ENCODE results near the gene SYNDIG1L. TPM values are rescaled to one million over a fixed set of nuclear protein-coding genes. Genes with fewer than 3 reads are reported as not detected.

The SYNDIG1L gene
- total and polyA plus RNA-seq, 2 donors from 2014 or later: 0.13 to 0.47 TPM

DNA sequence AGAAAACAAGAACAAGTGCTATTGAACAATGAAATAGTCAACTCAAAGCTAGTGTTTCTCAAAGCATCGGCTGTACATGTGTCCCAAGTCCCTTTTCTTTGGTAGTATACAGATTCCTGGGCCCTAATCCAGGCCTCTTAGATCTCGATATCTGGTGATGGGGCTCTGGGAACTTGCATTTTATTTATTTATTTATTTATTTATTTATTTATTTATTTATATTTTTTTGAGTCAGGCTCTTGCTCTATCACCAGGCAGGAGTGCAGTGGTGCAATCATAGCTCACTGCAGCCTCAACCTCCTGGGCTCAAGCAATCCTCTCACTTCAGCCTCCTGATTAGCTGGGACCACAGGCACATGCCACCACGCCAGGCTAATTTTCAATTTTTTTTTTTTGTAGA, 17.1 kb downstream of the SYNDIG1L start:
- Histone ChIP-seq H3K9ac (ENCODE audit: low read length in 3 of 3) (no peak overlapping the region), H3K9me3 (ENCODE audit: control insufficient read depth in 2 of 3, insufficient read depth in 1 of 3, low read length in 3 of 3) (no peaks in the 10 kb centered on the region), H3K27ac (ENCODE audit: low read depth in 2 of 2, low read length in 2 of 2) (no peak overlapping the region), H3K4me3 (ENCODE audit: low read length in 3 of 3) (no peak overlapping the region), H3K4me1 (ENCODE audit: control insufficient read depth in 2 of 3, insufficient read depth in 2 of 3, low read depth in 1 of 3, low read length in 3 of 3) (no peaks in the 10 kb centered on the region), H3K36me3 (ENCODE audit: control insufficient read depth in 2 of 3, insufficient read depth in 3 of 3, low read length in 3 of 3) (no peaks in the 10 kb centered on the region), H3K27me3 (ENCODE audit: control insufficient read depth, insufficient read depth, low read length) (no peaks in the 10 kb centered on the region)
- intact Hi-C loops (cut with DNase I): no loop called here
- peak in 1 of 5 donors; percentile 13 for DNase-seq
- no peak for FAIRE-seq
- TF ChIP-seq CTCF (IDR thresholded peaks at IDR 0.05; ENCODE audit: borderline replicate concordance, extremely low read depth, insufficient read depth): no peak

GRCh38 chr14:74407801-74408154, 18.2 kb downstream of the SYNDIG1L start:
- no peaks in the 10 kb centered on the region for H3K9me3 ChIP-seq (ENCODE audit: control insufficient read depth in 2 of 3, insufficient read depth in 1 of 3, low read length in 3 of 3)
- H3K27me3 ChIP-seq (ENCODE audit: control insufficient read depth, insufficient read depth, low read length): no peaks in the 10 kb centered on the region
- TF ChIP-seq CTCF (IDR thresholded peaks at IDR 0.05; ENCODE audit: borderline replicate concordance, extremely low read depth, insufficient read depth): no peak
- H3K27ac ChIP-seq (ENCODE audit: low read depth in 2 of 2, low read length in 2 of 2): no peak overlapping the region
- no peak overlapping the region for H3K4me3 ChIP-seq (ENCODE audit: low read length in 3 of 3)
- peak in 1 of 5 donors; percentile 35 for DNase-seq
- H3K36me3 ChIP-seq (ENCODE audit: control insufficient read depth in 2 of 3, insufficient read depth in 3 of 3, low read length in 3 of 3): no peaks in the 10 kb centered on the region
- no peaks in the 10 kb centered on the region for H3K4me1 ChIP-seq (ENCODE audit: control insufficient read depth in 2 of 3, insufficient read depth in 2 of 3, low read depth in 1 of 3, low read length in 3 of 3)
- no peak for FAIRE-seq
- no peak overlapping the region for H3K9ac ChIP-seq (ENCODE audit: low read length in 3 of 3)
- intact Hi-C loops (cut with DNase I): no loop called here

DNA sequence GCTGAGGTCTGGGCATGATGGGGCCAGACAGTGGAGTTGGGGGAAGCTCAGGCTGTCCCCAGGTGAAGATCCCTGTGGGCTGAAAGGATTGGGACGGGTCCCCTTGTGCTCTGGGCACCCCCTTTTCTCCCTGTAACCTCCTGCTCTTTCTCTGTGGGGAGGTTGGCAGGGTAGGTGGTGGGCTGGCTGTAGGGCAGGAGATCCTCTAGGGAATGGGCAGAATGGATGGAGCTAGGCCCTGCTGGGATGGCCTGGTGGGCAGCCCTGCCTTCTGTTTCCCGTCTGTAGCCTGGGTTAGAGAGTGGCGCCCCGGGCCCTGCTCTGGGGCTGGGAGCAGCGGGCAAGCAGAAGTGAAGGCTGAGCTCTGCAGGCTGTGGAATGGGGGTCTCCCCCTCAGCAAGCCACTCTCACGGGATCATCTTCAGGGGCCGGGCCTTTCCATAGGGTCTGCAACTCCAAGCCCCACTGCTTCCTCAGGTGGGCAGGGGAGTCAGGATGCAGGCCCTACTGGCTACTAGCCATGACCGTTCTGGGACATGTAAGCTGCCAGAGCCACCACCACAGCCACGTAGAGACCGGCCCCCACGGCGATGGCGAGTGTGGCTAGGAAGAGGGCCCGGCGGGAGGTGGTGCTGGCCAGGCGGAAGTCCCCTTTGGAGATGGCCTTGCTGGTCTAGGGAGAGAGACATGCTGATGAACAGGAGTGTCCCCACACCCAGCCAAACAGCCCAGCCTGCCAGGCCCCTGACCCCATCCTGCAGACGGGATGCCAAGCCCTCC, 18.8 kb downstream of the SYNDIG1L start:
- DNase-seq (peak in 1 of 5 donors; percentile 60), FAIRE-seq (no peak)
- no peaks in the 10 kb centered on the region for H3K9me3 ChIP-seq (ENCODE audit: control insufficient read depth in 2 of 3, insufficient read depth in 1 of 3, low read length in 3 of 3)
- H3K27ac ChIP-seq (ENCODE audit: low read depth in 2 of 2, low read length in 2 of 2): no peak overlapping the region
- no peaks in the 10 kb centered on the region for H3K27me3 ChIP-seq (ENCODE audit: control insufficient read depth, insufficient read depth, low read length)
- TF ChIP-seq CTCF (IDR thresholded peaks at IDR 0.05; ENCODE audit: borderline replicate concordance, extremely low read depth, insufficient read depth): no peak
- no peak overlapping the region for H3K4me3 ChIP-seq (ENCODE audit: low read length in 3 of 3)
- no peak overlapping the region for H3K9ac ChIP-seq (ENCODE audit: low read length in 3 of 3)
- no peaks in the 10 kb centered on the region for H3K36me3 ChIP-seq (ENCODE audit: control insufficient read depth in 2 of 3, insufficient read depth in 3 of 3, low read length in 3 of 3)
- intact Hi-C loops (cut with DNase I): no loop called here
- peaks cover 0 to 4% (median 0%) of the 10 kb centered on the region in 3 donors for H3K4me1 ChIP-seq (ENCODE audit: control insufficient read depth in 2 of 3, insufficient read depth in 2 of 3, low read depth in 1 of 3, low read length in 3 of 3)

Data from kidney (tissue), 14 donors.